ENCODE measurements around the gene CFHR4.
"Not testable (repeated sequence)": the region's sequence is repeated elsewhere in the genome, so short reads cannot be mapped to it uniquely, and the experiment has no call there.

Gene CFHR4

DNA sequence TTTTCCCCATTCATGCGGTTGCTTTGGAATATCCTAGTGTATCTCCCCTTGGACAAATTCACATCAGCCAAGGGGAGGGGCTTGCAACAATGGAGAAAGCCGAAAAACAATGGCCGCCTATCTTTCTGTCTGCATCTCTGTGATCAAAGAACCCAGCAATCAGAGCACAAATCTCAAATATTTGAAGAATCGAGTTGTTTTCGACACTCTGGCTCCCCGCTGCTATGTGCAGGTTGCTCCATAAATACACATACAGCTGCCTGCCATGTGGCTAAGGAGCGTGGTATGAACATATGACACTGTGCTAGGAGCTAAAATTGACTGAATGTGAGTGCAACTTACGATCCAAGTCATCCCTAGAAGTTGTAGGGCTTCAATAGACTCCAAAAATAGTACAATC, 8.5 kb downstream of the CFHR4 start:
- no peak for TF ChIP-seq CTCF (conservative IDR thresholded peaks at IDR 0.05; ENCODE audit: control insufficient read depth, insufficient read depth, low read depth, low read length)
- H3K4me3 ChIP-seq (ENCODE audit: control insufficient read depth, low read depth, low read length) = no peak overlapping the region
- no peak for DNase-seq (ENCODE audit: low read depth)

GRCh38 chr1:196897158-196897828, 9.4 kb downstream of the CFHR4 start:
- TF ChIP-seq CTCF (conservative IDR thresholded peaks at IDR 0.05; ENCODE audit: control insufficient read depth, insufficient read depth, low read depth, low read length) = no peak
- H3K4me3 ChIP-seq (ENCODE audit: control insufficient read depth, low read depth, low read length) = no peak overlapping the region
- DNase-seq (ENCODE audit: low read depth) = no peak

DNA sequence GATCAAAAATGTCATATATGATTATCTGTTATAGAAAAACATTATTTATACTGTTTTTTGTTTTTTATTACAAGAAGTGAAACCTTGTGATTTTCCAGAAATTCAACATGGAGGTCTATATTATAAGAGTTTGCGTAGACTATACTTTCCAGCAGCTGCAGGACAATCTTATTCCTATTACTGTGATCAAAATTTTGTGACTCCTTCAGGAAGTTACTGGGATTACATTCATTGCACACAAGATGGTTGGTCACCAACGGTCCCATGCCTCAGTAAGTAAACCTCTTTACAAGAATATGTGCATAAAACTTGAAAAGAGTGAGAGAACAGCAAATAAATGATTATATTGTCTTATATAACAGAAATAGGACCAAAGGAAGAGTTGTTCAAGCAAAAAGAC, 14.5 kb downstream of the CFHR4 start:
- no peak for DNase-seq (ENCODE audit: low read depth)
- no peak for TF ChIP-seq CTCF (conservative IDR thresholded peaks at IDR 0.05; ENCODE audit: control insufficient read depth, insufficient read depth, low read depth, low read length)
- no peak overlapping the region for H3K4me3 ChIP-seq (ENCODE audit: control insufficient read depth, low read depth, low read length)

DNA sequence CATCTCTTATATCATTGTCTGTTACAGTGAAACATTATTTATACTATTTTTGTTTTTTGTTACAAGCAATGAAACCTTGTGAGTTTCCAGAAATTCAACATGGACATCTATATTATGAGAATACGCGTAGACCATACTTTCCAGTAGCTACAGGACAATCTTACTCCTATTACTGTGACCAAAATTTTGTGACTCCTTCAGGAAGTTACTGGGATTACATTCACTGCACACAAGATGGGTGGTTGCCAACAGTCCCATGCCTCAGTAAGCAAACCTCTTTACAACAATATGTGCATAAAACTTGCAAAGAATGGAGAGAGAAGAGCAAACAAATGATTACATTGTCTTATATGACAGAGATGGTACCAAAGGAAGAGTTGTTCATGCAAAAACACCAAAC, 22.4 kb downstream of the CFHR4 start:
- no peak overlapping the region for H3K4me3 ChIP-seq (ENCODE audit: control insufficient read depth, low read depth, low read length)
- peak; percentile 6 for DNase-seq (ENCODE audit: low read depth)
- TF ChIP-seq CTCF (conservative IDR thresholded peaks at IDR 0.05; ENCODE audit: control insufficient read depth, insufficient read depth, low read depth, low read length) = no peak

DNA sequence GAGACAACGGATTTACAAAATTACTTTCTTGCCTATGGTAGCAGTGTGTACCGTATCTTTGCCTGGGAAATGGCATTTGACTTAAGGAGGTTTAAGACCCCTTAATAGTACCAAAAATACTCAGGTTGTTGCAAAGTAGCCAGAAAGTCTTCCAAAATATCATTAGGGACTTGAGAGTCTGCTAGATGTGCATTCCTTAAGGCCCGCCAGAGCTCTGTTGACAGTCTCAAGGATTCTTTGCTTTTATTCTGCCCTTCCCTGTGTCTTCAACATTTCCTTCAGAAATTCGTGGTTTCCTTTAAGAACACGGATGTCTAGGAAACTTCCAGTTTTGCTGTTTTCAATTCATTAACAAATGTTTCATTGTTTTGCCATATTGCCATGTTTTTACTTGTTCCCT, 24.4 kb downstream of the CFHR4 start:
- H3K4me3 ChIP-seq (ENCODE audit: control insufficient read depth, low read depth, low read length); DNase-seq (ENCODE audit: low read depth): not testable (repeated sequence)

DNA sequence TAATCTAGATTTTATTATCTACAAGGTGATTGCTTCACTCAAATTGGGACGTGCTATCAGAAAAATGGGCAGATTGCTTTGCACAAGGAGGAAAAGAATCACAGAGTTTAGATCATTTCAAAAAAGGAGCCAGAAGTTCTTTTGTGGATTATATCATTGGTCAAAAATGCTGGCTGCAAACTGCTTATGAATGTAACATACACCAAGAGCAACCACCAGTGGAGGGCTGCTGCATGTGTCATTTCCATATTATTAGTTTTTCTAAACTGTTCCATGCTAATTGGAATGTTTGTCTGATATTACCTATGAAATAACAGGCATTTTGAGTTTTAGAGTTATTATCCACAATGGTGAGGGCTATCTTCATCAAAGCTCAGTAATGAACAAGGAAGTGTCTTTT, 39.0 kb downstream of the CFHR4 start:
- not testable (repeated sequence) for H3K4me3 ChIP-seq (ENCODE audit: control insufficient read depth, low read depth, low read length); DNase-seq (ENCODE audit: low read depth)

DNA sequence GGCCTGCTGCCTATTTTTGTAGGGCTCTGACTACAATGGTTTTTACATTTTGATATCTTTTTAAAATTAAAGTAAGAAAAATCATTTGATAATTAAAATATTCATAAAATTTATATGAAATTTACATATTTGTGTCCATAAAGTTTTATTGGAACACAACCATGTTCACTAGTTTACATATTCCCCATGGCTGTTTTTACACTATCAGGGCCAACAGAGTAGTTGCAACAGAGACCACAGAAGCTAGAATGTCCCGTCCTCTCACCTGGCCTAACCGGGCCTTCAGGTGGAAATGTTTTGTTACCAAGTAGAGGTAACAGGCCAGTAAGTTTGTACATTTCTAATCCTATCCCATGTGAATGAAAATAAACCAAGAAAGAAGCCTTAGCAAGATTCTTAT, 45.0 kb downstream of the CFHR4 start:
- not testable (repeated sequence) for H3K4me3 ChIP-seq (ENCODE audit: control insufficient read depth, low read depth, low read length); DNase-seq (ENCODE audit: low read depth)

GRCh38 chr1:196933531-196934189, 45.8 kb downstream of the CFHR4 start:
- no peak for DNase-seq (ENCODE audit: low read depth)
- no peak overlapping the region for H3K4me3 ChIP-seq (ENCODE audit: control insufficient read depth, low read depth, low read length)
- no peak for TF ChIP-seq CTCF (conservative IDR thresholded peaks at IDR 0.05; ENCODE audit: control insufficient read depth, insufficient read depth, low read depth, low read length)

- not testable (repeated sequence) for H3K4me3 ChIP-seq (ENCODE audit: control insufficient read depth, low read depth, low read length); DNase-seq (ENCODE audit: low read depth)
Measured at GRCh38 chr1:196941474-196941873, 53.6 kb downstream of the CFHR4 start.

GRCh38 chr1:196943568-196943967, 55.7 kb downstream of the CFHR4 start, which contains the start of gene CFHR2:
Gene CFHR2, plus strand, starts transcription at chr1:196943738. Its CDS starts 143 bp downstream, at chr1:196943881.
- not testable (repeated sequence) for DNase-seq (ENCODE audit: low read depth); H3K4me3 ChIP-seq (ENCODE audit: control insufficient read depth, low read depth, low read length)

Measured in fibroblast of mammary gland (primary cell).